CD4-positive, CD25-positive, alpha-beta regulatory T cell (primary cell): ENCODE results near the gene TOLLIP. TPM values are rescaled to one million over a fixed set of nuclear protein-coding genes. Genes with fewer than 3 reads are reported as not detected.

Source experiments
- ATAC-seq, 2 donors: fragments of 150-1000 bp; cut with Tn5 transposase; one replicate each; pipeline ENCODE4 v1.10.0; 2021; ENCODE audit warnings: low read depth in 2 of 2, moderate number of reproducible peaks in 2 of 2, moderate library complexity in 1 of 2
- DNase-seq, 3 donors: peaks; one replicate each; pipeline versions ENCODE4 v3.0.0 to v3.0.0-alpha.2; 2012 to 2022; ENCODE audit warnings: mixed read lengths in 1 of 3
- H3K27ac ChIP-seq: one replicate; pipeline ENCODE4 v1.7.0; 2013; ENCODE audit warnings: mild to moderate bottlenecking, low read length; ENCODE audit not compliant: insufficient read depth, poor library complexity, severe bottlenecking
- H3K27me3 ChIP-seq: one replicate; pipeline ENCODE4 v1.7.0; 2013; ENCODE audit warnings: low read length; ENCODE audit not compliant: control insufficient read depth, insufficient read depth
- H3K36me3 ChIP-seq: one replicate; pipeline ENCODE4 v1.7.0; 2013; ENCODE audit warnings: mild to moderate bottlenecking, low read length, moderate library complexity; ENCODE audit not compliant: control insufficient read depth, insufficient read depth
- H3K4me1 ChIP-seq: 2 replicates; pipeline ENCODE4 v1.7.0; 2013; ENCODE audit warnings: mild to moderate bottlenecking, low read length; ENCODE audit not compliant: insufficient read depth, control insufficient read depth, poor library complexity, severe bottlenecking
- H3K4me3 ChIP-seq: one replicate; pipeline ENCODE4 v1.7.0; 2013; ENCODE audit warnings: low read depth, mild to moderate bottlenecking, low read length, moderate library complexity
- H3K9me3 ChIP-seq, 2 experiments: 1 replicate in 1 of 2; 2 replicates in 1 of 2; pipeline ENCODE4 v1.7.0; 2013; ENCODE audit warnings: low read length in 2 of 2, mild to moderate bottlenecking in 1 of 2, moderate library complexity in 1 of 2; ENCODE audit not compliant: control insufficient read depth in 2 of 2
- H3K27ac Mint-ChIP-seq, 3 donors: one replicate each; pipeline ENCODE4 v1.8.0; 2020 to 2022; ENCODE audit warnings: mild to moderate bottlenecking in 3 of 3, mixed read lengths in 3 of 3, moderate library complexity in 2 of 3
- H3K27me3 Mint-ChIP-seq: one replicate; pipeline ENCODE4 v1.8.0; 2022; ENCODE audit warnings: mild to moderate bottlenecking, mixed read lengths
- H3K36me3 Mint-ChIP-seq: one replicate; pipeline ENCODE4 v1.8.0; 2020; ENCODE audit warnings: mixed read lengths
- H3K4me1 Mint-ChIP-seq, 4 donors: one replicate each; pipeline ENCODE4 v1.8.0; 2020 to 2022; ENCODE audit warnings: mixed read lengths in 4 of 4, mild to moderate bottlenecking in 1 of 4
- H3K4me3 Mint-ChIP-seq, 4 donors: one replicate each; pipeline ENCODE4 v1.8.0; 2020 to 2022; ENCODE audit warnings: mild to moderate bottlenecking in 4 of 4, mixed read lengths in 4 of 4, moderate library complexity in 3 of 4
- H3K9me3 Mint-ChIP-seq, 7 donors: one replicate each; pipeline ENCODE4 v1.8.0; 2020 to 2022; ENCODE audit warnings: mixed read lengths in 7 of 7, mild to moderate bottlenecking in 3 of 7, moderate library complexity in 2 of 7
- polyA plus RNA-seq, 4 donors: library from polyadenylated mRNA; unstranded; fragments of 300-500 nt; fragmentation: Illumina TruSeq; gene quantifications; one replicate each; pipeline ENCODE4 v1.2.3, GENCODE V29; 2021
- total RNA-seq: library from RNA; stranded (reverse); gene quantifications from one replicate; pipeline ENCODE4 v1.2.3, GENCODE V29; 2022

The TOLLIP gene
- total and polyA plus RNA-seq, 5 donors from 2014 or later = 25.3 to 60.0 (median 30.8) TPM

DNA sequence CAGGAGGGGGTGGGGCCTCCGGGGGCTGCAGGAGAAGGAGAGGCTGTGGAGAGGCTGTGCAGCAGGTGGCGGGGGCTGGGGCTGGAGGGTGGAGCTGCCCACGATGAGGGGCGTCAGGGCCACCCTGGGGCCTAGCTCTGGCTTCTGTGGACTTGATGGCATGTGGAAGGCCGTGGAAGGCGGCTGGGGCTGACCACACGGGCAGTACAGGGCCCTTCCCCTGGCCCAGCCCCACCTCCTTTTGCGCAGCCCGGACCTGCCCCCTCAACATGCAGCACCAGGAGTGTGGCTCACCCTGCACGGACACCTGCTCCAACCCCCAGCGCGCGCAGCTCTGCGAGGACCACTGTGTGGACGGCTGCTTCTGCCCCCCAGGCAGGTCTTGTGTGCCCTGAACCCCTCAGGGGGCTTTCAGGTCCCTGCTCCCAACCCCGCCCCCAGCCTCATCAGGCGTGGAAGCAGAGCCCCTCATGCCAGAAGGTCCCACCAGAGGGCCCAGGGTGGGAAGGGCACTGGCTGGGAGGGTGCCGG is 80.4 kb downstream of the TOLLIP start:
- ATAC-seq (no peak), DNase-seq (no peak)
- Mint-ChIP-seq H3K36me3 (no peaks in the 10 kb centered on the region), H3K4me3 (no peak overlapping the region), H3K27me3 (no peaks in the 10 kb centered on the region), H3K4me1 (no peaks in the 10 kb centered on the region), H3K27ac (no peak overlapping the region), H3K9me3 (no peaks in the 10 kb centered on the region)
- Histone ChIP-seq H3K4me1 (no peaks in the 10 kb centered on the region), H3K27me3 (no peaks in the 10 kb centered on the region), H3K36me3 (no peaks in the 10 kb centered on the region), H3K4me3 (no peak overlapping the region), H3K9me3 (no peaks in the 10 kb centered on the region), H3K27ac (no peak overlapping the region)

DNA sequence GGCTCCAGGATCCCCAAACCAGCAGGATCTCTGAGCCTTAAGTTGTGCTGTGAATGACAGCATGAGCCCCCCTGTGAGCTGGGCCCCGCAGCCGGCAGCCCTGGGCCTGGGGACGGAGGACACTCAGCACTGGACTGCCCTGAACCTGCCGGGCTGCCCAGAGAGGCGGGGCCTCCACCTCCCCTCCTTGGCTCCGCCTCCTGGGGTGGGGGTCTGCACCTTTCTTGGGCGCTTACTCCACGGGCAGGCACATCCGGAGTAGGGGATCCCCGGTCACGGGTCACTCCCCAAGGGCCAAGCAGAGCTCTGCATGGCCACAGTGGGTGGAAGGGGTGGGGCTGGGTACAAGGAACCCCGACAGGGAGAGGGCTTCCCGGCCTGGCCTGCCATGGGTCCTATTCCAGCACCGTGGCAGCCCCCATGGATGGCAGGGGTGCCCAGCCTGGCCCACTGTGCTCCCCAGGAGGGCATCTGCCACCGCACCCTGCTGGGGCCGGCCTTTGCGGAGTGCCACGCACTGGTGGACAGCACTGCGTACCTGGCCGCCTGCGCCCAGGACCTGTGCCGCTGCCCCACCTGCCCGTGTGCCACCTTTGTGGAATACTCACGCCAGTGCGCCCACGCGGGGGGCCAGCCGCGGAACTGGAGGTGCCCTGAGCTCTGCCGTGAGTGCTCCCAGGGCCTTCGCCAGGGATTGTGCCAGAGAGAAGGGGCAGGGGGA is 81.2 kb downstream of the TOLLIP start:
- DNase-seq (no peak), ATAC-seq (no peak)
- H3K27me3 Mint-ChIP-seq = no peaks in the 10 kb centered on the region
- H3K4me3 ChIP-seq = no peak overlapping the region
- H3K4me1 Mint-ChIP-seq = no peaks in the 10 kb centered on the region
- H3K27me3 ChIP-seq = no peaks in the 10 kb centered on the region
- H3K36me3 ChIP-seq = no peaks in the 10 kb centered on the region
- H3K4me3 Mint-ChIP-seq = no peak overlapping the region
- H3K4me1 ChIP-seq = no peaks in the 10 kb centered on the region
- H3K9me3 Mint-ChIP-seq = no peaks in the 10 kb centered on the region
- no peak overlapping the region for H3K27ac Mint-ChIP-seq
- H3K9me3 ChIP-seq = no peaks in the 10 kb centered on the region
- H3K27ac ChIP-seq = no peak overlapping the region
- H3K36me3 Mint-ChIP-seq = no peaks in the 10 kb centered on the region

DNA sequence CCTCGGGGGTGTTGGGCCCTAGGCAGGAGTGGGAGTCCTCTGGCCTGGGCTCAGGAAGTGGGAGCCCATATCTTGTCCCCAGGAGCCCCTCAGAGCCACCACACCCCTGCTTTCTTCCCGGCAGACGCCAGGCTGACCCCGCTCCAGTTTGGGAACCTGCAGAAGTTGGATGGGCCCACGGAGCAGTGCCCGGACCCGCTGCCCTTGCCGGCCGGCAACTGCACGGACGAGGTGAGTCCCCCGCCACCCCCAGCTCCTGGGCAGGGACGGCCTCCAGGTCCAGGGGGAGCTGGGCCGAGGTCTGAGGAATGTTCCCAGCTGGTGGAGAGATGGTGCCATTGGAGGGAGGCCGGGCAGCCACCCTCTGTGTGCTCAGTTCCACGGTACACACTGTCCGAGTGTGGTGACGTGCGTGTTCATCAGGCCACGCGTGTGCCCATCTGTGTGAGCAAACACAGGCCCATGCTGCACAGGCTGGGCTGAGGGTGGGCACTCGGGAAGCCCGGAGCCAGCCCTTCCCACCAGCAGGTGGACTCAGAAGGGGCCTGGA is 81.8 kb downstream of the TOLLIP start:
- Mint-ChIP-seq H3K4me1 (no peaks in the 10 kb centered on the region), H3K9me3 (no peaks in the 10 kb centered on the region), H3K36me3 (no peaks in the 10 kb centered on the region), H3K4me3 (no peak overlapping the region), H3K27me3 (no peaks in the 10 kb centered on the region), H3K27ac (no peak overlapping the region)
- Histone ChIP-seq H3K27me3 (no peaks in the 10 kb centered on the region), H3K27ac (no peak overlapping the region), H3K4me3 (no peak overlapping the region), H3K36me3 (no peaks in the 10 kb centered on the region), H3K4me1 (no peaks in the 10 kb centered on the region), H3K9me3 (no peaks in the 10 kb centered on the region)
- DNase-seq (no peak), ATAC-seq (no peak)

DNA sequence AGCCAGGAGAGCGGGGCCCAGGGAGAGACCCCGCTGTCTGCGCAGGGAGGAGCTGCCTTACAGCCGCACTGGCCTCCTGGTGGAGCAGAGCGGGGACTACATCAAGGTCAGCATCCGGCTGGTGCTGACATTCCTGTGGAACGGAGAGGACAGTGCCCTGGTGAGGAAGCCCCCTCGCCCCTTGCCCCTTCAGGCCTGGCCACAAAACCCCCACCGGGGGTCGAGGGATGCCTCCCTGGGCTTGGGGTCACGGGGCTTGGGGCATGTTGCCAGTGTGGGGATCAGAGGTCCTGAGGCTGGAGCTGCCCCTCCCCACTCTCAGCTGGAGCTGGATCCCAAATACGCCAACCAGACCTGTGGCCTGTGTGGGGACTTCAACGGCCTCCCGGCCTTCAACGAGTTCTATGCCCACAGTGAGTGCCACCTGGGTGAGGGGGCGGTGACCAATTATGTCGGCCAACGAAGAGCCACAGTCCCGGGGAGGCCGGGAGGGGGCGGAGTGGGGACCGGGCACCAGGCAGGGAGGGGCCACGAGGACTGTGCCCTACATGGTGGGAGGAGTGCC is 82.4 kb downstream of the TOLLIP start:
- H3K27ac Mint-ChIP-seq = no peak overlapping the region
- no peaks in the 10 kb centered on the region for H3K27me3 Mint-ChIP-seq
- Histone ChIP-seq H3K27me3 (no peaks in the 10 kb centered on the region), H3K36me3 (no peaks in the 10 kb centered on the region), H3K4me1 (no peaks in the 10 kb centered on the region), H3K27ac (no peak overlapping the region), H3K9me3 (no peaks in the 10 kb centered on the region), H3K4me3 (no peak overlapping the region)
- H3K36me3 Mint-ChIP-seq = no peaks in the 10 kb centered on the region
- no peak overlapping the region for H3K4me3 Mint-ChIP-seq
- no peaks in the 10 kb centered on the region for H3K9me3 Mint-ChIP-seq
- H3K4me1 Mint-ChIP-seq = no peaks in the 10 kb centered on the region
- ATAC-seq = no peak
- no peak for DNase-seq

DNA sequence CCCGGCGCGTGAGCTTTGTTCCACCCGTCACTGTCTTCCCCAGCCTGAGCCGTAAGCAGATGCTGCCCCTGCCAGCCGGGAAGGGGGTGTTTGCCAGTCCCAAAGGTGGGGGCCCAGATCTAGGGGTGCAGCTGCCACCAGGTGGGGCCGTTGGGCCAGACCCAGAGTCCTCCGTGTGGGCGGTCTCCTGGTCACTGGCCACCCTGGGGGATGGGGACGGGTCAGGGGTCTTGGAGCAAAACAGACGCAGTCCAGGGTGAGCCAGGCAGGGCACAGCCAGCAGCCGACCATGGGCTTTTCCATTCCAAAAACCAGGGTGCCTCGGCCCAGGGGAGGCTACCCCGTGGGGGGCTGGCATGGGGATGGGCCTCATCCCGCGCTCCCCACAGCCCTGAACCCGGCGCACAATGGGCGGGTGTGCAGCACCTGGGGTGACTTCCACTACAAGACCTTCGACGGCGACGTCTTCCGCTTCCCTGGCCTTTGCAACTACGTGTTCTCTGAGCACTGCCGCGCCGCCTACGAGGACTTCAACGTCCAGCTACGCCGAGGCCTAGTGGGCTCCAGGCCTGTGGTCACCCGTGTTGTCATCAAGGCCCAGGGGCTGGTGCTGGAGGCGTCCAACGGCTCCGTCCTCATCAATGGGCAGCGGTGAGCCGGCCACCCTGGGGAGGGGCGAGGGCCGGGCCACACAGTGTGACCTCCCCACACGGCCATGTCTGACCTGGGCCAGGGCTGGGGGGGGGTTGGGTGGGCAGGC is 83.0 kb downstream of the TOLLIP start:
- H3K27me3 ChIP-seq = no peaks in the 10 kb centered on the region
- no peak overlapping the region for H3K4me3 Mint-ChIP-seq
- ATAC-seq = no peak
- H3K4me3 ChIP-seq = no peak overlapping the region
- no peaks in the 10 kb centered on the region for H3K4me1 Mint-ChIP-seq
- no peaks in the 10 kb centered on the region for H3K9me3 Mint-ChIP-seq
- no peaks in the 10 kb centered on the region for H3K9me3 ChIP-seq
- H3K27me3 Mint-ChIP-seq = no peaks in the 10 kb centered on the region
- H3K27ac ChIP-seq = no peak overlapping the region
- no peaks in the 10 kb centered on the region for H3K4me1 ChIP-seq
- H3K36me3 ChIP-seq = no peaks in the 10 kb centered on the region
- DNase-seq = no peak
- H3K36me3 Mint-ChIP-seq = no peaks in the 10 kb centered on the region
- H3K27ac Mint-ChIP-seq = no peak overlapping the region

DNA sequence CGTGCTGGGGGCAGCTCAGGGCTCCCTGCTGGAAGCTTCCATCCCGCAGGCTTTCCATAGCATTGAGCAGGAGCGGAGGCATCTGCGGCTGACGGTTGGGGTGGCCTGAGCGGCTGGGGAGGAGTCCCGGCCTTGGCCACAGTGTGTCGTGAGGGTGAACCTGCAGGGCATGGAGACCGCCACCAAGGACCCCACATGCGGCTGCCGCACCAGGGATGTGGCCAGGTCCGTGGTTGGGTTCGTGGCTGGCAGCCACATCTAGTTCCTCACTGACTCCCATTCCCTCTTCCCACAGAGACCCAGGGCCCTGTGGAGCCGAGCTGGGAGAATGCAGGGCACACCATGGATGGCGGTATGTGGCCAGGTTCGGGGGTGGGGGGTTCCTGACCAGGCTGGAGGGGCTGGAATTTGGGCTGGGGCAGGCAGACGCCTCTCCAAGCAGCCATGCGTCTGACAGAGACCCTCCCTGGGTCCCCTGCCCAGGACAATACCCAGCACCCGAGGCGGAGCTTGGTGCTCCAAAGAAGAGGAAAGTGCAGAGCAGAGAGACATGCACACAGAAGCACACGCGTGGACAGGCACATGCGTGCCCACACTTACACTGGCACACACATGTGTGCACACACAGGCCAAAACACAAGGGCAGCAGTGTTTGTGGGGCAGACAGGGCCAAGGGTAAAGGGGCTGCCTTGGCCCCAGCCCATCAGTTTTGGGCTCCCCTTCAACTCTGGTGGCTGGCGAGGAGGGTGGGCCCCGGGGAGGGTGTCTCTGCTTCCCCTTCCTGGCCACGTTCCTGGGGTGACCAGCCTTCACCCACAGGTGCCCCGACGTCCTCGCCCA is 83.8 kb downstream of the TOLLIP start:
- no peak for ATAC-seq
- Mint-ChIP-seq H3K4me1 (no peaks in the 10 kb centered on the region), H3K9me3 (no peaks in the 10 kb centered on the region), H3K27ac (no peak overlapping the region), H3K36me3 (no peaks in the 10 kb centered on the region), H3K27me3 (no peaks in the 10 kb centered on the region), H3K4me3 (no peak overlapping the region)
- Histone ChIP-seq H3K9me3 (no peaks in the 10 kb centered on the region), H3K27ac (no peak overlapping the region), H3K36me3 (no peaks in the 10 kb centered on the region), H3K4me3 (no peak overlapping the region), H3K4me1 (no peaks in the 10 kb centered on the region), H3K27me3 (no peaks in the 10 kb centered on the region)
- DNase-seq = no peak
